GM20000 (cell line): Measurements from ENCODE around the gene PHACTR4.
"Not testable (repeated sequence)": the region's sequence is repeated elsewhere in the genome, so short reads cannot be mapped to it uniquely, and the experiment has no call there.

ENCODE experiments used
- DNase-seq: peaks from one replicate; pipeline ENCODE4 v3.0.0; 2012; ENCODE audit warnings: low spot score
- CTCF ChIP-seq: IDR thresholded peaks from 2 replicates; pipeline ENCODE4 v1.5.1; 2012; ENCODE audit warnings: mild to moderate bottlenecking, control low read depth; ENCODE audit errors: extremely low read depth, missing control alignments

PHACTR4 gene

DNA sequence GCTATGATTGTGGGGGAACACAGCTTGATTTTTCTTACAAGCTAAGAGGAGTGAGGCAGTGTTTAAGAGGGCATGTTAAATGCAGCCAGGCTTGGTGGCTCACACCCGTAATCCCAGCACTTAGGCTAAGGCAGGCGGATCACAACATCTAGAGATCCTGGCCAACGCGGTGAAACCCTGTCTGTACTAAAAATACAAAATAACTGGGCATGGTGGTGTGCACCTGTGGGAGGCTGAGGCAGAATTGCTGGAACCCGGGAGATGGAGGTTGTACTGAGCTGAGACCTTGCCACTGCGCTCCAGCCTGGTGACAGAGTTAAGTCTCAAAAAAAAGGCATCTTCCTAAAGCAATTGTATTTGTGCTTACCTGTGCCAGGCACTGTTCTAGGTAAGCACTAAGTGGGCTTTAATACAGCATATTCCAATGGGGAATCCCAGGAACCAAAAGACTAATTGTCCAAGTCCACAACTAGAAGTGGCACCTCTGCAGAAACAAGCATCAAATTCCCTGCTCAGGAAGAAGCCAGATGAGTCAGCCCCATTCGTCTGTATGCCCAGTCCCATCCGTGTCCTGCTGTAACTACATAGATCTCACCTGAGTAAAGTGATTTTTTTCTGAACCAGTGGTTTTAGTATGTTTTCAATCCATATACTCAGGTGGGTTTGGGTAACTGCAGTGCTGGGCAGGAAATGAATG, 140.9 kb downstream of the PHACTR4 start:
- DNase-seq: no peak
- TF ChIP-seq CTCF: no peak

GRCh38 chr1:28510970-28511440, 141.5 kb downstream of the PHACTR4 start:
- DNase-seq: no peak
- no peak for TF ChIP-seq CTCF

GRCh38 chr1:28512058-28512611, 142.6 kb downstream of the PHACTR4 start:
- TF ChIP-seq CTCF: no peak
- no peak for DNase-seq

- not testable (repeated sequence) for DNase-seq
Measured at GRCh38 chr1:28514445-28514933, 144.9 kb downstream of the PHACTR4 start.

- no peak for TF ChIP-seq CTCF
- DNase-seq: no peak
Measured at GRCh38 chr1:28516518-28516956, 147.0 kb downstream of the PHACTR4 start.

- no peak for DNase-seq
Measured at GRCh38 chr1:28517649-28517999, 148.1 kb downstream of the PHACTR4 start.

DNA sequence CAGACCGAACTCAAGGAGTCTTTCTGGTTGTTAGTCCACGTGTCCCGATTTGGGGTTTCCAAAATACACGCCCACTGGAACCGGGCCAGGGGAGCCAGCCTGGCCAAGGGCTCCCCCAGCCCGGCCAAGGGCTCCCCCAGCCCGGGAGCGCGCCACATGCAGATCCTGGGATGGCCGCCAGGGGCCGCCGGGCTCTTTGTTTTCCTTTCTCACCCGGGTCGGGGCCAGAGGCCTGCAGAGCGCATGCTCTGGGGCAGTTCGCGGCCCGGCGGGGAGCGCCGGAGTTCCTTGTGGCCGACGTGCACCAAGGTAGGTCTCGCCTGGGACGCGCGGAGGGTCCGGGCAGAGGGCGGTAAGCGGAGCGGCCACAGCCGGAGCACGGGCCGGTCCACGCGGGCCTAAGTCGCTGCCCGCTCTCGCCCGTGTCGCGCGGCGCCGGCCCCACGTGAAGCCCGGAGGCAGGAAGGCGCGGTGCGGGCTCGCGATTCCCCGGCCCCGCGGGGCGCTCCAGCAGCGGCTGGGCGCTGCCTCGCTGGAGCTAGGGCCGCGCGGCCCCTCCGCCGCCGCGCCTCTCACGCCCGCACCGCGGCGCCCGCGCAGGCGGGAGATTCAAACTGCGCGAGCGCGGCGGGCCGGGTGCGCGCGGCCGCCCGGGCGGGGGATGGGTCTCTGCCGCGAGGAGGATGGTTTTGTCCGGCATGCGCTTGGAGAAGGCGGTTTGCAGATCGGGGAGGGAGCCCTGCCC, 148.6 kb downstream of the PHACTR4 start:
- peak; percentile 85 for TF ChIP-seq CTCF
- peak; percentile 93 for DNase-seq

More at GRCh38 chr1:28517649-28517999, 148.1 kb downstream of the PHACTR4 start:
- TF ChIP-seq CTCF: no peak
